HepG2 (cell line): Measurements from ENCODE around the gene FLYWCH1. TPM values are rescaled to one million over a fixed set of nuclear protein-coding genes. Genes with fewer than 3 reads are reported as not detected.
A peak's percentile ranks its signal among the peaks of the same experiment; 100 is the strongest.

Source experiments
- ATAC-seq: fragments of 200-7000 bp; cut with Tn5 transposase; 3 replicates; pipeline ENCODE4 v1.9.1; 2020; ENCODE audit warnings: mild to moderate bottlenecking, moderate library complexity
- BruUV-seq: library from RNA; stranded (reverse); fragments of 400-500 nt; replicated peaks from 2 replicates; lab custom pipeline; 2021; lab: Mats Ljungman, UMichigan
- CTCF ChIA-PET: fragments of 300-600 bp; formaldehyde crosslinking; extraction: SDS; loops from one replicate; lab custom pipeline; 2021; ENCODE audit warnings: low total read pairs, inconsistent platforms, low intra/inter-chr PET ratio; lab: Yijun Ruan, JAX
- POLR2A ChIA-PET: fragments of 350-600 bp; sonication (Branson Sonifier 250); formaldehyde crosslinking; loops from one replicate; lab custom pipeline; 2020; ENCODE audit warnings: antibody characterized with exemption, inconsistent platforms; lab: Yijun Ruan, JAX
- DNase-seq: peaks from one replicate; pipeline ENCODE4 v3.0.0-alpha.2; 2015; ENCODE audit warnings: low spot score
- FAIRE-seq: peaks from 3 replicates; lab custom pipeline; 2011; peaks lifted over from hg19 to GRCh38; lab: Jason Lieb, UNC
- H2AFZ ChIP-seq: one replicate; pipeline ENCODE4 v1.6.1; 2011; ENCODE audit warnings: low read length, inconsistent platforms
- H3K27ac ChIP-seq: fragments of 300-600 bp; 3 replicates; pipeline ENCODE4 v1.8.0; 2011; ENCODE audit warnings: mixed run types, mild to moderate bottlenecking, mixed read lengths, low read length, inconsistent platforms; ENCODE audit not compliant: insufficient read depth; ENCODE audit errors: extremely low read length
- H3K27me3 ChIP-seq, 2 experiments: fragments of 200-600 bp in 1 of 2; 2 replicates in 1 of 2; 3 replicates in 1 of 2; pipeline versions ENCODE4 v1.6.0 to v1.8.0; 2011; ENCODE audit warnings: low read length in 2 of 2, mild to moderate bottlenecking in 2 of 2, moderate library complexity in 2 of 2, inconsistent platforms in 1 of 2; ENCODE audit not compliant: insufficient read depth in 2 of 2, control insufficient read depth in 1 of 2
- H3K36me3 ChIP-seq, 2 experiments: fragments of 200-600 bp in 1 of 2; replicated peaks in 1 of 2; 2 replicates in 1 of 2; 3 replicates in 1 of 2; pipeline versions ENCODE4 v1.5.1 to v1.8.0; 2011; ENCODE audit warnings: low read length in 2 of 2, inconsistent platforms in 1 of 2; ENCODE audit not compliant: insufficient read depth in 2 of 2, control insufficient read depth in 1 of 2
- H3K4me1 ChIP-seq: 2 replicates; pipeline ENCODE4 v1.5.1; 2012; ENCODE audit warnings: low read length, inconsistent platforms; ENCODE audit not compliant: insufficient read depth
- H3K4me2 ChIP-seq: 2 replicates; pipeline ENCODE4 v1.6.0; 2011; ENCODE audit warnings: low read depth, low read length, inconsistent platforms
- H3K4me3 ChIP-seq, 3 experiments: fragments of 200-600 bp in 1 of 3; sonication (generic), shearing (Covaris generic) in 1 of 3; replicated peaks in 1 of 3; 2 replicates each; pipeline ENCODE4 v1.5.1; 2011 to 2016; ENCODE audit warnings: low read length in 3 of 3, inconsistent platforms in 2 of 3, low read depth in 2 of 3, mild to moderate bottlenecking in 2 of 3, control low read depth in 1 of 3, mixed read lengths in 1 of 3; ENCODE audit not compliant: insufficient read depth in 1 of 3
- H3K79me2 ChIP-seq: one replicate; pipeline ENCODE4 v1.6.1; 2011; ENCODE audit warnings: low read length, inconsistent platforms; ENCODE audit not compliant: insufficient read depth
- H3K9ac ChIP-seq: 2 replicates; pipeline ENCODE4 v1.6.0; 2011; ENCODE audit warnings: mild to moderate bottlenecking, low read depth, low read length, inconsistent platforms; ENCODE audit not compliant: insufficient read depth
- H3K9me3 ChIP-seq: 2 replicates; pipeline ENCODE4 v1.5.1; 2012; ENCODE audit warnings: mild to moderate bottlenecking, low read length
- H4K20me1 ChIP-seq: 2 replicates; pipeline ENCODE4 v1.6.0; 2011; ENCODE audit warnings: inconsistent platforms, mild to moderate bottlenecking, low read length, moderate library complexity; ENCODE audit not compliant: insufficient read depth
- ARID5B ChIP-seq: IDR thresholded peaks from 2 replicates; pipeline ENCODE4 v1.4.0; 2020; ENCODE audit warnings: mild to moderate bottlenecking, missing genetic modification reagents
- ATF1 ChIP-seq: IDR thresholded peaks from 2 replicates; pipeline ENCODE4 v1.6.1; 2016; ENCODE audit warnings: mild to moderate bottlenecking, control low read depth
- CHD4 ChIP-seq: fragments of 200-600 bp; sonication (generic); IDR thresholded peaks from 2 replicates; pipeline ENCODE4 v1.7.0; 2017; ENCODE audit warnings: mild to moderate bottlenecking, low read length, borderline replicate concordance
- ESRRA ChIP-seq: sonication (generic); formaldehyde crosslinking; IDR thresholded peaks from 2 replicates; pipeline ENCODE4 v1.5.1; 2020; ENCODE audit warnings: mild to moderate bottlenecking, low read depth, missing genetic modification reagents
- HOMEZ ChIP-seq: IDR thresholded peaks from 2 replicates; pipeline ENCODE4 v1.6.1; 2016; ENCODE audit warnings: low read depth
- KMT2A ChIP-seq: sonication (generic); formaldehyde crosslinking; IDR thresholded peaks from 2 replicates; pipeline ENCODE4 v1.4.0; 2020; ENCODE audit warnings: missing genetic modification reagents
- MED1 ChIP-seq: sonication (generic); formaldehyde crosslinking; IDR thresholded peaks from 2 replicates; pipeline ENCODE4 v1.4.0; 2020; ENCODE audit warnings: missing genetic modification reagents
- MIXL1 ChIP-seq: IDR thresholded peaks from 2 replicates; pipeline ENCODE4 v1.6.1; 2016
- PHF20 ChIP-seq: sonication (generic); formaldehyde crosslinking; IDR thresholded peaks from 2 replicates; pipeline ENCODE4 v1.5.0; 2020; ENCODE audit warnings: mild to moderate bottlenecking, missing genetic modification reagents
- RAD51 ChIP-seq: fragments of 450-650 bp; IDR thresholded peaks from 2 replicates; pipeline ENCODE4 v1.6.1; 2016; ENCODE audit warnings: borderline replicate concordance
- SALL2 ChIP-seq: sonication (generic); formaldehyde crosslinking; IDR thresholded peaks from 2 replicates; pipeline ENCODE4 v1.8.1; 2023; ENCODE audit warnings: mild to moderate bottlenecking, missing genetic modification reagents, inconsistent platforms
- SMAD1 ChIP-seq: sonication (generic); formaldehyde crosslinking; IDR thresholded peaks from 2 replicates; pipeline ENCODE4 v1.4.0; 2020; ENCODE audit warnings: missing genetic modification reagents, low read depth, mild to moderate bottlenecking, borderline replicate concordance
- TEF ChIP-seq: sonication (generic); formaldehyde crosslinking; IDR thresholded peaks from 2 replicates; pipeline ENCODE4 v1.5.0; 2020; ENCODE audit warnings: missing genetic modification reagents
- ZBTB3 ChIP-seq: sonication (generic); formaldehyde crosslinking; IDR thresholded peaks from 2 replicates; pipeline ENCODE4 v1.4.0; 2020; ENCODE audit warnings: low read depth, mild to moderate bottlenecking, moderate library complexity, missing genetic modification reagents, borderline replicate concordance
- ZKSCAN8 ChIP-seq: IDR thresholded peaks from 2 replicates; pipeline ENCODE4 v1.6.1; 2016; ENCODE audit warnings: borderline replicate concordance, missing genetic modification reagents, missing compliant biosample characterization
- ZNF275 ChIP-seq: sonication (generic); formaldehyde crosslinking; IDR thresholded peaks from 2 replicates; pipeline ENCODE4 v1.8.0; 2022; ENCODE audit warnings: missing genetic modification reagents, mild to moderate bottlenecking, inconsistent platforms, borderline replicate concordance
- ZNF383 ChIP-seq: sonication (generic); formaldehyde crosslinking; IDR thresholded peaks from 2 replicates; pipeline ENCODE4 v1.4.0; 2020; ENCODE audit warnings: missing genetic modification reagents, mild to moderate bottlenecking, borderline replicate concordance
- WGBS: methylation state at CpG from one replicate; pipeline ENCODE4 v1.1.6; 2017; ENCODE audit warnings: low lambda C conversion rate; 5-methylcytosine and 5-hydroxymethylcytosine counted together
- in situ Hi-C: cut with HindIII; loops from 2 replicates; pipeline ENCODE4 v1.10.0; 2017; ENCODE audit warnings: low pct_unique_long_range_greater_than_20kb; ENCODE audit not compliant: extremely low pct_ligation_motif_present
- intact Hi-C: fragments of 100-400 bp; cut with micrococcal nuclease; formaldehyde crosslinking; loops from one replicate; pipeline ENCODE4 v1.10.0; 2022; ENCODE audit not compliant: unreplicated experiment
- polyA plus RNA-seq, 8 experiments: library from polyadenylated mRNA; depleted of rRNA in 3 of 8; stranded (reverse) in 7 of 8; unstranded in 1 of 8; fragments of >200 nt; fragmentation: Illumina TruSeq in 4 of 8; extraction: Trizol in 4 of 8; gene quantifications; 2 replicates each; pipeline versions ENCODE4 v1.2.1 to v1.2.3, GENCODE V29; 2011 to 2016; ENCODE audit warnings: low read depth in 4 of 8, missing spikeins in 1 of 8, mixed read lengths in 1 of 8; ENCODE audit not compliant: insufficient read depth in 1 of 8
- total RNA-seq, 5 experiments: library from RNA; depleted of rRNA; stranded (reverse); fragments of >200 nt; fragmentation: Illumina TruSeq; extraction: Trizol; gene quantifications; 2 replicates each; pipeline ENCODE4 v1.2.3, GENCODE V29; 2016; ENCODE audit warnings: low read depth in 1 of 5

The FLYWCH1 gene
- total and polyA plus RNA-seq, 2 of the 13 experiments (the other 11 are each of a cell fraction or from before 2014, with no cell fraction given): 7.3 to 12.4 TPM

GRCh38 chr16:2866431-2866830 is 45.3 kb upstream of the FLYWCH1 start (continued):
- TF ChIP-seq MIXL1 (CRISPR knock-in tag): no peak
- no peak for TF ChIP-seq CHD4
- TF ChIP-seq ESRRA (CRISPR knock-in tag): no peak
- TF ChIP-seq HOMEZ (CRISPR knock-in tag): no peak
- no peak for TF ChIP-seq SALL2 (CRISPR knock-in tag)

- H3K79me2 ChIP-seq: no peaks in the 10 kb centered on the region
- peaks cover 29% of the 10 kb centered on the region for H3K4me1 ChIP-seq
- peak overlapping the region; percentile 61 for H3K9ac ChIP-seq
- H3K27me3 ChIP-seq: peaks cover 0 to 7% of the 10 kb centered on the region in 2 experiments; a peak in 1 of 5 replicates
- peak overlapping the region; percentile 100 for H3K4me2 ChIP-seq
- intact Hi-C loops: loop anchor here (5.0 kb wide), 1 partner anchor 45 kb away; the partner anchor contains the start of gene FLYWCH1
- POLR2A ChIA-PET: interaction anchor here (0.8 to 2.4 kb wide), 10 partner anchors 9 to 116 kb away, joined by 3 to 28 read pairs (median 12); partner anchors contain the start of genes FLYWCH1, FLYWCH2, PRSS22 and SRRM2
- ATAC-seq: no peak
- no peak for DNase-seq
- no peak for FAIRE-seq
- WGBS: 39% methylated on average over 8 of the region's 8 CpGs
- H4K20me1 ChIP-seq: no peaks in the 10 kb centered on the region
- CTCF ChIA-PET: interaction anchor here (1.1 to 3.1 kb wide), 3 partner anchors 14 to 59 kb away, joined by 3 to 30 read pairs (median 19); no protein-coding TSS in a partner anchor
- in situ Hi-C loops: no loop called here
- H2AFZ ChIP-seq: peak overlapping the region; percentile 100
- no peaks in the 10 kb centered on the region for H3K36me3 ChIP-seq
- peak overlapping the region; percentile 73 for H3K27ac ChIP-seq
- no peaks in the 10 kb centered on the region for H3K9me3 ChIP-seq
- H3K4me3 ChIP-seq: peak overlapping the region; percentile 65 to 83 (median 80)
- no TSS peak for BruUV-seq
- TF ChIP-seq PHF20 (CRISPR knock-in tag): no peak
- no peak for TF ChIP-seq SMAD1 (CRISPR knock-in tag)
- no peak for TF ChIP-seq MED1
- TF ChIP-seq ZBTB3: no peak
- TF ChIP-seq ATF1: no peak
- no peak for TF ChIP-seq ZNF383 (CRISPR knock-in tag)
- TF ChIP-seq ARID5B: no peak
- TF ChIP-seq ZKSCAN8 (CRISPR knock-in tag): no peak
- no peak for TF ChIP-seq ZNF275 (CRISPR knock-in tag)
- no peak for TF ChIP-seq RAD51
- no peak for TF ChIP-seq KMT2A
- TF ChIP-seq TEF: no peak
These were observed 44.1 kb upstream of the FLYWCH1 start for GRCh38 chr16:2867661-2867986.
